ENCODE measurements around the gene TEX261.

GRCh38 chr2:70984228-70984575 lies 10.5 kb downstream of the TEX261 start:
- TF ChIP-seq CTCF (IDR thresholded peaks at IDR 0.05; ENCODE audit: borderline replicate concordance, extremely low read depth, low read length, poor library complexity, severe bottlenecking) (no peak), EZH2 (IDR thresholded peaks at IDR 0.05; ENCODE audit: borderline replicate concordance, low read depth, low read length, severe bottlenecking) (no peak)
